HEK293 (cell line): ENCODE data around the gene DXO.

Experiments
- PRDM1 ChIP-seq: fragments of 450-650 bp; formaldehyde crosslinking; IDR thresholded peaks from 2 replicates; pipeline ENCODE4; 2016; ENCODE audit warnings: missing biosample characterization, missing genetic modification characterization
- PRDM2 ChIP-seq: fragments of 450-650 bp; formaldehyde crosslinking; IDR thresholded peaks from 2 replicates; pipeline ENCODE4 v1.5.1; 2016; ENCODE audit warnings: missing biosample characterization, missing genetic modification characterization, borderline replicate concordance
- TCF7L2 ChIP-seq: IDR thresholded peaks from 2 replicates; pipeline ENCODE4 v1.6.1; 2011; ENCODE audit warnings: low read depth, mild to moderate bottlenecking, inconsistent platforms, low read length, moderate library complexity, borderline replicate concordance
- ZNF114 ChIP-seq: fragments of 450-650 bp; formaldehyde crosslinking; IDR thresholded peaks from 2 replicates; pipeline ENCODE4 v1.5.0; 2017; ENCODE audit warnings: missing biosample characterization, missing genetic modification characterization
- ZNF138 ChIP-seq: fragments of 450-650 bp; formaldehyde crosslinking; IDR thresholded peaks from 2 replicates; pipeline ENCODE4 v1.5.1; 2016; ENCODE audit warnings: missing biosample characterization, missing genetic modification characterization, borderline replicate concordance
- ZNF19 ChIP-seq: fragments of 450-650 bp; formaldehyde crosslinking; IDR thresholded peaks from 2 replicates; pipeline ENCODE4; 2016; ENCODE audit warnings: missing biosample characterization, missing genetic modification characterization, low read depth
- ZNF202 ChIP-seq: fragments of 450-650 bp; formaldehyde crosslinking; IDR thresholded peaks from 2 replicates; pipeline ENCODE4 v1.5.1; 2016; ENCODE audit warnings: missing biosample characterization, missing genetic modification characterization, borderline replicate concordance
- ZNF266 ChIP-seq: fragments of 450-650 bp; formaldehyde crosslinking; IDR thresholded peaks from 2 replicates; pipeline ENCODE4 v1.5.1; 2016; ENCODE audit warnings: missing biosample characterization, missing genetic modification characterization, low read depth
- ZNF350 ChIP-seq: fragments of 450-650 bp; formaldehyde crosslinking; IDR thresholded peaks from 2 replicates; pipeline ENCODE4 v1.5.0; 2017; ENCODE audit warnings: missing biosample characterization, mild to moderate bottlenecking, missing genetic modification characterization
- ZNF398 ChIP-seq: fragments of 450-650 bp; formaldehyde crosslinking; IDR thresholded peaks from 2 replicates; pipeline ENCODE4 v1.5.1; 2017; ENCODE audit warnings: missing biosample characterization, missing genetic modification characterization
- ZNF624 ChIP-seq: fragments of 450-650 bp; formaldehyde crosslinking; IDR thresholded peaks from 2 replicates; pipeline ENCODE4 v1.5.1; 2017; ENCODE audit warnings: missing biosample characterization, missing genetic modification characterization
- ZNF629 ChIP-seq: fragments of 450-650 bp; formaldehyde crosslinking; IDR thresholded peaks from 2 replicates; pipeline ENCODE4 v1.5.1; 2017; ENCODE audit warnings: missing biosample characterization, missing genetic modification characterization
- TF ChIP-seq, protein P1 (sequence below): fragments of 450-650 bp; formaldehyde crosslinking; conservative IDR thresholded peaks from 2 replicates; pipeline ENCODE4 v1.5.1; 2016; ENCODE audit warnings: low read depth, missing biosample characterization, missing genetic modification characterization
- TF ChIP-seq, protein P2 (sequence below): fragments of 450-650 bp; formaldehyde crosslinking; IDR thresholded peaks from 2 replicates; pipeline ENCODE4 v1.5.1; 2016; ENCODE audit warnings: missing biosample characterization, missing genetic modification characterization

The DXO gene

GRCh38 chr6:31968791-31969711, 2.9 kb downstream of the DXO start (continued):
- TF ChIP-seq, protein P1, sequence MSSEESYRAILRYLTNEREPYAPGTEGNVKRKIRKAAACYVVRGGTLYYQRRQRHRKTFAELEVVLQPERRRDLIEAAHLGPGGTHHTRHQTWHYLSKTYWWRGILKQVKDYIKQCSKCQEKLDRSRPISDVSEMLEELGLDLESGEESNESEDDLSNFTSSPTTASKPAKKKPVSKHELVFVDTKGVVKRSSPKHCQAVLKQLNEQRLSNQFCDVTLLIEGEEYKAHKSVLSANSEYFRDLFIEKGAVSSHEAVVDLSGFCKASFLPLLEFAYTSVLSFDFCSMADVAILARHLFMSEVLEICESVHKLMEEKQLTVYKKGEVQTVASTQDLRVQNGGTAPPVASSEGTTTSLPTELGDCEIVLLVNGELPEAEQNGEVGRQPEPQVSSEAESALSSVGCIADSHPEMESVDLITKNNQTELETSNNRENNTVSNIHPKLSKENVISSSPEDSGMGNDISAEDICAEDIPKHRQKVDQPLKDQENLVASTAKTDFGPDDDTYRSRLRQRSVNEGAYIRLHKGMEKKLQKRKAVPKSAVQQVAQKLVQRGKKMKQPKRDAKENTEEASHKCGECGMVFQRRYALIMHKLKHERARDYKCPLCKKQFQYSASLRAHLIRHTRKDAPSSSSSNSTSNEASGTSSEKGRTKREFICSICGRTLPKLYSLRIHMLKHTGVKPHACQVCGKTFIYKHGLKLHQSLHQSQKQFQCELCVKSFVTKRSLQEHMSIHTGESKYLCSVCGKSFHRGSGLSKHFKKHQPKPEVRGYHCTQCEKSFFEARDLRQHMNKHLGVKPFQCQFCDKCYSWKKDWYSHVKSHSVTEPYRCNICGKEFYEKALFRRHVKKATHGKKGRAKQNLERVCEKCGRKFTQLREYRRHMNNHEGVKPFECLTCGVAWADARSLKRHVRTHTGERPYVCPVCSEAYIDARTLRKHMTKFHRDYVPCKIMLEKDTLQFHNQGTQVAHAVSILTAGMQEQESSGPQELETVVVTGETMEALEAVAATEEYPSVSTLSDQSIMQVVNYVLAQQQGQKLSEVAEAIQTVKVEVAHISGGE (tag by site-specific recombination): no peak
- TF ChIP-seq TCF7L2: no peak
- TF ChIP-seq ZNF19 (tag by site-specific recombination): no peak
- no peak for TF ChIP-seq ZNF202
- no peak for TF ChIP-seq ZNF398
- TF ChIP-seq ZNF624 (tag by site-specific recombination): no peak
- no peak for TF ChIP-seq ZNF350
- TF ChIP-seq ZNF629 (tag by site-specific recombination): no peak
- TF ChIP-seq PRDM1 (tag by site-specific recombination): no peak
- no peak for TF ChIP-seq ZNF114 (tag by site-specific recombination)
- TF ChIP-seq ZNF138 (tag by site-specific recombination): no peak
- no peak for TF ChIP-seq PRDM2 (tag by site-specific recombination)
- TF ChIP-seq ZNF266 (tag by site-specific recombination): no peak
- TF ChIP-seq, protein P2, sequence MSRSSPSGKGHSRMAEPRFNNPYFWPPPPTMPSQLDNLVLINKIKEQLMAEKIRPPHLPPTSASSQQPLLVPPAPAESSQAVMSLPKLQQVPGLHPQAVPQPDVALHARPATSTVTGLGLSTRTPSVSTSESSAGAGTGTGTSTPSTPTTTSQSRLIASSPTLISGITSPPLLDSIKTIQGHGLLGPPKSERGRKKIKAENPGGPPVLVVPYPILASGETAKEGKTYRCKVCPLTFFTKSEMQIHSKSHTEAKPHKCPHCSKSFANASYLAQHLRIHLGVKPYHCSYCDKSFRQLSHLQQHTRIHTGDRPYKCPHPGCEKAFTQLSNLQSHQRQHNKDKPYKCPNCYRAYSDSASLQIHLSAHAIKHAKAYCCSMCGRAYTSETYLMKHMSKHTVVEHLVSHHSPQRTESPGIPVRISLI (tag by site-specific recombination): no peak
